Fibroblast of villous mesenchyme (primary cell): ENCODE measurements around the gene UCKL1. TPM values are rescaled to one million over a fixed set of nuclear protein-coding genes. Genes with fewer than 3 reads are reported as not detected.
"Not testable (repeated sequence)": the region's sequence is repeated elsewhere in the genome, so short reads cannot be mapped to it uniquely, and the experiment has no call there.

Experiments
- DNase-seq: peaks from one replicate; pipeline ENCODE4 v3.0.0-alpha.2; 2010; ENCODE audit warnings: low read depth
- H3K4me3 ChIP-seq: 2 replicates; pipeline ENCODE4 v1.5.1; 2011; ENCODE audit warnings: low read depth, mild to moderate bottlenecking, low read length
- total RNA-seq: library from RNA; depleted of rRNA; stranded (reverse); fragments of >200 nt; gene quantifications from 2 replicates; pipeline ENCODE4 v1.2.3, GENCODE V29; 2012
- TF ChIP-seq, protein P1 (sequence below): IDR thresholded peaks from 2 replicates; pipeline ENCODE4 v1.5.1; 2012; ENCODE audit warnings: low read depth, mild to moderate bottlenecking, low read length; ENCODE audit not compliant: insufficient read depth

UCKL1 gene
- total RNA-seq, 1 donor = 25.0 TPM

DNA sequence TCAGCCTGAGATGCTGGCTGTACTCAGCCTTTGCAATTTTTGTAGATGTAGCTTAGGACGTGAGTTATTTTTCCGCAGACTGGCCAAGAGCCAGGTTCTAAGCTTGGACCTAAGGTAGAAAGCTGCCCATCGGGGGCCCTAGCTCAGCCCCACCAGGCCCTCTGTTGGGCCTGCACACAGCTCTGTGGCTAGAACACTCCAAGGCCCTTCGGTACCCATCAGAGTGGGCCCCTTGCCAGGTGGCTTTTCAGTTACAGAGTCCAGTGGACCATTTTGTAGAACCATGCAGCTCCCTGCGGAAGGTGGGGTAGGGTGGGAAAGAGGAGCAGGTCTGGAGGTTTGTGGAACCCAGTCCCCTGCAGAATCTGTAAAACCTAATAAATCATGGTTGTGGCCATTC is 22.6 kb downstream of the UCKL1 start:
- no peak overlapping the region for H3K4me3 ChIP-seq
- TF ChIP-seq, protein P1, sequence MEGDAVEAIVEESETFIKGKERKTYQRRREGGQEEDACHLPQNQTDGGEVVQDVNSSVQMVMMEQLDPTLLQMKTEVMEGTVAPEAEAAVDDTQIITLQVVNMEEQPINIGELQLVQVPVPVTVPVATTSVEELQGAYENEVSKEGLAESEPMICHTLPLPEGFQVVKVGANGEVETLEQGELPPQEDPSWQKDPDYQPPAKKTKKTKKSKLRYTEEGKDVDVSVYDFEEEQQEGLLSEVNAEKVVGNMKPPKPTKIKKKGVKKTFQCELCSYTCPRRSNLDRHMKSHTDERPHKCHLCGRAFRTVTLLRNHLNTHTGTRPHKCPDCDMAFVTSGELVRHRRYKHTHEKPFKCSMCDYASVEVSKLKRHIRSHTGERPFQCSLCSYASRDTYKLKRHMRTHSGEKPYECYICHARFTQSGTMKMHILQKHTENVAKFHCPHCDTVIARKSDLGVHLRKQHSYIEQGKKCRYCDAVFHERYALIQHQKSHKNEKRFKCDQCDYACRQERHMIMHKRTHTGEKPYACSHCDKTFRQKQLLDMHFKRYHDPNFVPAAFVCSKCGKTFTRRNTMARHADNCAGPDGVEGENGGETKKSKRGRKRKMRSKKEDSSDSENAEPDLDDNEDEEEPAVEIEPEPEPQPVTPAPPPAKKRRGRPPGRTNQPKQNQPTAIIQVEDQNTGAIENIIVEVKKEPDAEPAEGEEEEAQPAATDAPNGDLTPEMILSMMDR = no peak
- no peak for DNase-seq

DNA sequence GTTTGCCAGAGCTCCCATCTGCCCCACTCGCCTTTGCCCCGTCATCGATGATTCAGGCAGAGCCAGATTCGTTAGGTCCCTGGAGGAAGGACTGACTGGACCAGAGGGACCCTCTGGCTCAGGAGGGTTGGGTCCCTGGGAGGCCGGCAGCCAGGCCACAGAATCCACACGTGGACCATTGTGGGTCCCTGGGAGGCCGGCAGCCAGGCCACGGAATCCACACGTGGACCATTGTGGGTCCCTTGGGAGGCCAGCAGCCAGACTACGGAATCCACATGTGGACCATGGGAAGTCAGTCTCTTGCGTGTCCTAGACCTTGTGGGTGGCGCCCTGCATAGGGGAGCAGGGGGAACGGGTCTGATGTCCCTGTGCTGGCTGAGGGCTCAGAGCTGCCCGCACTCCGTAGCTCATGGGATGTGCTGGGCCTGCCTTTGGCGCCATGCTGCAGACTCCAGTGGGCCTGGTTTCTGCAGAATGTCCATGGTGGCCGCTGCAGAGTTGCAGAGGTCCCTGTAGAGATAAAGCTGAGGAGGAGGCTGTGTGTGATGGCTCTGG is 23.5 kb downstream of the UCKL1 start:
- TF ChIP-seq, protein P1 = no peak
- DNase-seq = no peak
- H3K4me3 ChIP-seq = no peak overlapping the region

DNA sequence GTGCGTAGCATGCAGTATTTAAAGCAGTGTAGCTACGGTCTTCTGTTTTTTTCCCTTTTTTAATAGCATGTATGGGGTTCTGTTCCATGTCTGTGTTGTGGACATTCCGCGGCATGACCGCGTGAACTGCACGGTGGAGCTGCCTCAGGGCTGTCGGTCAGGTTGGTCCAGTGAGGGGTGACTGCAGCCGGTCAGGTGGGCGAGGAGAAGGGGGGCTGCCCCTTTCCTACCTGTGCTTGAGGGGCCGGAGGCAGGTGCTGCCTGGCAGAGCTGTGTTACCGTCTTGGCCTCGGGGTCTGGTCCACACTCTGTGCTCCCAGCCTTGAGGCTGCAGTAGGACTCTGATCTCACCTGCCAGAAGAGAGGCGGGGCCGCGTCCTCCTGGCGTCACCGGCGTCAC is 24.5 kb downstream of the UCKL1 start:
- DNase-seq = no peak
- TF ChIP-seq, protein P1 = no peak
- no peak overlapping the region for H3K4me3 ChIP-seq

DNA sequence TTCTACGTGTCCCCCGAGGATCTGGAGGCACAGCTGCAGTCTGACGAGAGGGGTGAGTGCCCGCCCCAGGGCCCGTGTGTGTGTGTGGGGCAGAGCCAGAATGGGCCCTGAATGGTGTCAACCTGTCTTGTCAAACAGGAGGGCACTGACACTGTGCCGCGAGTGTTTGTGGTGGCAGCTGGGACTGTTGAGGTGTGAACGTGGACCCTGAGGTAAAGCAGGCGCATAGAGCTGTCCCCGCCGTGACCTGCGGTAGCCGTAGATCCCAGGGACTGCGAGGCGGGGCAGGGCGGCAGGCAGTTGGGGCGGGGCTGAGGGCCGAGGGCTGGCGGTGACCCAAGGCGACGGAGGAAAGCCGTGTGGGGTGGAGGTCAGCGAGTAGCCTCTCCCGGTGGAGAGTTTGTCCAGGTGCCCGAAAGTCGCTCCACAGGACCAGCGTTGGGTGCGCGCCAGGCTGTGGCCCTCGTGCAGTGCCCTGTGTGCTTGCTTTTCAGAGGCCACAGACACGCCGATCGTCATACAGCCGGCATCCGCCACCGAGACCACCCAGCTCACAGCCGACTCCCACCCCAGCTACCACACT is 25.2 kb downstream of the UCKL1 start:
- TF ChIP-seq, protein P1 = no peak
- no peak for DNase-seq
- H3K4me3 ChIP-seq = no peak overlapping the region

DNA sequence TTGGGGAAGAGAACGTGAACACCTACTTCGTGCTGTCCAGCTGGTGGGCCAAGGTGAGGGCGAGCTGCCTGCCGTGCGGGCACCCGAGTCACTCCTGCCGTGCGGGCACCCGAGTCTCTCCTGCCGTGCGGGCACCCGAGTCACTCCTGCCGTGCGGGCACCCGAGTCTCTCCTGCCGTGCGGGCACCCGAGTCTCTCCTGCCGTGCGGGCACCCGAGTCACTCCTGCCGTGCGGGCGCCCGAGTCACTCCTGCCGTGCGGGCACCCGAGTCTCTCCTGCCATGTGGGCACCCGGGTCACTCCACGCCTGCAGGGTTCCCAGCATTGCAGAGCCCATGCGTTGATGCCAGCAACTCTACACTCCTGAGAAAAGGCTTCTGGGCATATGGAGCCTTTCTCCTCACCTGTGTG is 26.7 kb downstream of the UCKL1 start:
- H3K4me3 ChIP-seq, DNase-seq: not testable (repeated sequence)

DNA sequence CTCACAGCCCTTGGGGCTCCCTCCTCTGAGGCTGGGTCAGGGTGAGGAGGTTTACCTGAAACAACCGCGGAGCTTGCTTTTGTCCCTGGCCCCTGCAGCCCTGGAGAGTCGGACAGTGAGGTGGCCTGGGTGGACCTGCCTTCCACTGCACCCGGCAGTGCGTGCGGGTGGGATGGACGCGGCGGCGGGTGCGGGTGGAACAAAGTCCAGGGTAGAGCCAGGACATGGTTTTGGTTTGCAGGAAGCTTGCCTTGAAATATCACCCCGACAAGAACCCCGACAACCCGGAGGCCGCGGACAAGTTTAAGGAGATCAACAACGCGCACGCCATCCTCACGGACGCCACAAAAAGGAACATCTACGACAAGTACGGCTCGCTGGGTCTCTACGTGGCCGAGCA is 27.1 kb downstream of the UCKL1 start:
- TF ChIP-seq, protein P1 = no peak
- DNase-seq = no peak
- no peak overlapping the region for H3K4me3 ChIP-seq

DNA sequence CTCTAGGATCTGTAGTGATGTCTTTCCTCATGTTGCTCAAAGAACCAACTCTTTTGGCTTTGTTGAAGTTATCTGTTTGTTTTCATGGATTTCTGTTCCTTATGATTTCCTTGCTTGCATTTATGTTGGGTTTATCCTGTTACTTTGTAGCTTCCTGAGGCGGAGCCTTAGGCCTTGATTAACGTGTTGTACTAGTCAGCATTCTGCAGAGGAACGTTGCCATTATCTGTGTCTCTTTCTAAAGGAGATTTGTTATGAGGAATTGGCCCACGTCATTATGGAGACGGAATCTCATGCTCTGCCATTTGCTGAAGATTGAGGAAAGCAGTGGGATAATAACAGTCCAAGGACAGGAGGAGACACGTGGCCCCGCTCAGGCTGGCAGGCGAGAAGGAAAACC is 29.9 kb downstream of the UCKL1 start:
- no peak for DNase-seq
- H3K4me3 ChIP-seq = no peak overlapping the region
- TF ChIP-seq, protein P1 = no peak
